Glomerular visceral epithelial cell (primary cell): ENCODE data around the gene TCEAL2.
"Not testable (repeated sequence)": the region's sequence is repeated elsewhere in the genome, so short reads cannot be mapped to it uniquely, and the experiment has no call there.

ENCODE experiments used
- DNase-seq: peaks from one replicate; pipeline ENCODE4 v3.0.0-alpha.2; 2016; ENCODE audit errors: extremely low spot score

Gene TCEAL2

DNA sequence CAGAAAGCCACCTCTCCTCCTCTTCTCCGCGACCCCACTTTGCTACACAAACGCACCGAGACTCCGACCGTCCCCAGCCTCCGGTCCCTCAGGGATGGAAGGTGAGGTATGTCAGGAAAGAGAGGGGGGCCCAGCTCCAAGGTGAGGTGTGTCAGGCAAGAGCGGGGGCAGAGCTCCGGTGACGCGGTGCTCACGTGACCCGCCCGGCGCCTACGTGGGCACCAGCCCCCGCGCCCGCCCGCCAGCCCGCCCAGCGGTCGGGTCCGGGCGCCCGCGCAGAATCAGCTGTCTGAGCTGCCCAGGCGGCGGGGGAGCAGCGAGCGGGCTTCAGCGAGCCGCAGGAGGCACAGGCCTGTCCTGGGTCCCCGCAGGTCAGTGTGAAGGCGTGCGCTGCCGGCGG is at the start of gene TCEAL2:
TCEAL2 (plus strand) TSS at position 244 of the 400 bp plus-strand sequence. CDS start 1,152 bp downstream, outside the sequence.
- DNase-seq, result not testable (repeated sequence)

DNA sequence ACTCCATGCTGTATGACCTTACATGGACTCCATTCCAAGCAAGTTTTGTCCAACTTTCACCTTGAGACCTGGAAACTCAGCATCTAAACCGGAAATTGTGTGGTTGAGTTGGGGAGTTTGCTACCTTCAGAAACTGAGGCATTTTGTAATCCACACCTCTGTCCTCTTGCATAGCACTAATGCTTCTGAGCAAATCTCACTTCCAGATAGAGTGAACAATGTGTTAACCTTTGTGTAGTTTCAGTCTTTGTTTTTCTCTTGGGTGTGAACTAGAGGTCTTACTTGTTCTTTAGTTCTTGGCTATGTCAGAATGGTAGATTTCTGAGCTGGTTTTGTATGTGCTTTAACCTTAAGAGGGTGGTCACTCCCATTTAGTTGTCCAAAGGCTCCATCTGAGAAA is 48.1 kb upstream of the TCEAL2 start:
- DNase-seq, result no peak

DNA sequence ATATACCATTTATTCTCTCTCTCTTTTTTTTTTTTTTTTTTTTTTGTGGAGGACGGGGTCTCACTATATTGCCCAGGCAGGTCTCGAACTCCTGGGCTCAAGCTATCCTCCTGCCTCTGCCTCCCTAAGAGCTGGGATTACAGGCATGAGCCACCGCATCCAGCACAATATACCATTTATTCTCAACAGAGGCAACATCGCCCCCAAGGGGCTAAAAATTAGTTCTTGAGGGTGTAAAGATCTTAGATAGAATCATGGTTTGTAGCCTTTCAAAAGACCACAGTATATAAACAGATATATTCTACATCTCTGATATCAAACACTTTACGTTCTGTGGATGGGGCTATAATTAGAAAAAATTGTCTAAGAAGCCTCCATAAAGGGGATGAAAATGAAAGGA is 39.8 kb upstream of the TCEAL2 start:
- DNase-seq, result no peak

DNA sequence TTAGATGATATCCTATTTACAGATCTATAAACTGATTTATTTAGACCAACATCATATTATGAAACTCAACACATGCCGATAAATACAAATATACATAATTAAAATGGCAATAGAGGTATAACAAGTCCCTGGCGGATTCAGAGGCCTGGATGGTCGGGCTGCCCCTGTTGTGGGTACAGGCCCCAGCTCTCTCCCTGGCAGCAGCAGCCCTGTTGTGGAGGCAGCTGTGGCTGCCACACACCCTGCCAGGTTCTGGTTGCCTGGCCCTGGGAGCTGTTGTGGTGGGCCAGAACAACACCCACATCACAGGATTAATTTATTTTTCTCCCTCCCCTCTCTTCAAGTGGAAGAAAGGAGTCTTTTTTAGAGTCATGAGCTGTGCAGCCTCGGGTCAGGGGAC is 12.1 kb upstream of the TCEAL2 start:
- DNase-seq, result no peak

DNA sequence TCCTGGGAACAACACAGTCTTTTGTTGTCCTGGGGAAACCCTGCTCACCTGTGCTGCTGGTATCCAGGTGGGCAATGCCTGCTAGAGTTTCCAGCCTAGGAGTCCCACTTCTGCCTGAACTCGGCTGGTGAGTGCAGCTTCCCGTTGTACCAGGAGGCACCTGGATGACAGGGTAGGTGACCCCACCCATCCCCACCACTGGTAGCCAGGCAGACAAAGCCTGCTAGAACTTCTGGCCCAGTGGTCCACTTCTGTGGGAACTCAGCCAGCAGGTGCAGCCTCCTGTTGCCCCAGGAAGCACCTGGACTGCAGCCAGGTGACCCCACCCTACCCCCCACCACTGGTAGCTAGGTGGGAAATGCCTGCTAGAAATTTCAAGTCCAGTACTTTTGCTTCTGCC is 9.7 kb upstream of the TCEAL2 start:
- no peak for DNase-seq

DNA sequence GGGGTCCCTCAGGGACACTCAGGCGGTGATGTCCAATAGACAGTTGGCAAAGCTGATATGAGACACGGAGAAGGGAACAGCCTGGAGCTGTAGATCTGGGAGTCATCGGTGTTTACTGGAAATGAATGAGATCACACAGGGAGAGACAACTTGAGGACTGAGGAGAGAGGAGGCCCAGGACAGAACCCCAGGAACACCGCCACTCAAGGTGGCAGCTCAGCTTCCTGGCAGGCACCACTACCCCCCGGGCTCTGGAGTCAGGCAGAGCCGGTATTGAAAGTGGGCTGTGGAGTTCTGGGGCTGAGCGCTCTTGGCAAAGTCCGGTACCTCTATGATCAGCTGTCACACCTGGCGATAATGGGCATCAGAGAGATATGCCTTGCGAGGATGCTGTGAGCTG is 465 bp upstream of the TCEAL2 start:
- DNase-seq, result not testable (repeated sequence)

DNA sequence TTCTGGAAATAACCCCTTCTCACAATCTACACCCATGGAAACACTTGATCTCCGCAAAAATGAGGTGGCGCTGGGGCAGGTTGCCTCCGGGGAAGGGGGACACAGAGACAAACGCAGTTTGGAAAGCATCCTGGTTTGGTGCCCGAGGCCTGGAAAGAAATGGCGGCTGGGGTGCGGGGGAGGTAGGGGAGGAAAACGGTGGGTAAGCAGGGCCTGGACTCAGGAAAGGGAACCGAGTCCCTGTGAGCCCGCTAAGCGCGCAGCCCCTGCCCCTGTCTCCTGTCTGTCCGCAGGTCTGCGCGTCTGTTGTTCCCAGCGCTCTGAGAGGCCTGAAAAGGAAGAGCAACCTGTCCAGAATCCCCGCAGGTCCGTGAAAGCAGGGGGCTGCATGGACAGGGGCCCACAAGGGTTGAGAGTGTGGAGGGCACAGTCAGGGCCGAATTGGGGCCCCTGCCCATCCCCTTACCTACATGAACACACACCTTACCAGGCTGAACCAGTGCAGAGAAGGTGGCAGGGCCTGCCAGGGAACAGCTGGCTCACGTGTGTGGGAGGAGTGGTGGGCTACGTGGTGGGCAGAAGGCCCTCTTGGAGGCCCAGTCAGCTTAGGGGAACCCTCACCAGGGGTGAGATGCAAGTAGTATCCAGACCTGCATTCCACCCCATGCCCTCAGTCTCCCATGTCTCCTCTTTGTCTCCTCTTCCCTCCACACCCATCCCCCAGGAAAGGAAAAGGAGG is 770 bp downstream of the TCEAL2 start:
- DNase-seq, result not testable (repeated sequence)

DNA sequence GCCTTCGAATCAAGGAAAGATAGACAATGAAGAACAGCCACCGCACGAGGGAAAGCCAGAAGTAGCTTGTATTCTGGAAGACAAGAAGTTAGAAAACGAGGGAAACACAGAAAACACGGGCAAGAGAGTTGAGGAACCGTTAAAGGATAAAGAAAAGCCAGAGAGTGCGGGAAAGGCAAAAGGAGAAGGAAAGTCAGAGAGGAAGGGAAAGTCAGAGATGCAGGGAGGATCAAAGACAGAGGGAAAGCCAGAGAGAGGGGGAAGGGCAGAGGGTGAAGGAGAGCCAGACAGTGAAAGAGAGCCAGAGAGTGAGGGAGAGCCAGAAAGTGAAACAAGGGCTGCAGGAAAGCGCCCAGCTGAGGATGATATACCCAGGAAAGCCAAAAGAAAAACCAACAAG is 1.4 kb downstream of the TCEAL2 start:
- DNase-seq, result no peak

DNA sequence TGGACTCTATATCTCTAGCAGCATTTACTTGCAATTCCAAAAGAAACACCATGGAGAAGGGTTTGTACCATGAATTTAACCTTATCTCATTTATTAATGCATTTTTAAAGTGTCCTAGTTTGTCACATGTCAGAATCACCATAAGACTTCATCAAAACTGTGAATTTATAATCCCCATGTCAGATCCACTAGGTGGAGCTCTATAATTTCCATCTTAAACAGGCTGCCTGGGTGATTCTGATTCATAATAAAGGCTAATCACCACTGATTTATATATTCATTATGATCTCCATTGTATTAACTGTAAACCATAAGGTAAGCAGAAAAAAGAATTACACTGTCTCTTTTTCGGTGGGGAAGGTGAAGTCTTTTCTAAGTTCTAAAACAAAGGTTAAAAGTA is 4.0 kb downstream of the TCEAL2 start:
- DNase-seq, result no peak

DNA sequence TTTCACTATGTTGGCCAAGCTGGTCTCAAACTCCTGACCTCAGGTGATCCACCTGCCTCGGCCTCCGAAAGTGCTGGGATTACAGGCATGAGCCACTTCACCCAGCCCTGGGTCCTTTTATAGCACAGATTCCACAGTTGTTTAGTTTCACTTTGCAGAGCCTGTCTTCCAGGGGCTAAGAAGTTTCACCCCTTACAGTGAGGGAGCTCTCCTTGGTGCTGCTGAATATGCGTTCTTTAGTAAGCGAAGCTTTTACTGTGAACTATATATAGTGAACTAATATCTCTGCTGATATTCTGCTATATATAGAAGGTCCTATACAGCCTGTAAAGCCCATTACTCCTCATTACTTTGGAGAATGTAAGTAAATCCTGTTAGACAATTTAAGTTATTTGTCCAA is 12.6 kb downstream of the TCEAL2 start:
- no peak for DNase-seq

DNA sequence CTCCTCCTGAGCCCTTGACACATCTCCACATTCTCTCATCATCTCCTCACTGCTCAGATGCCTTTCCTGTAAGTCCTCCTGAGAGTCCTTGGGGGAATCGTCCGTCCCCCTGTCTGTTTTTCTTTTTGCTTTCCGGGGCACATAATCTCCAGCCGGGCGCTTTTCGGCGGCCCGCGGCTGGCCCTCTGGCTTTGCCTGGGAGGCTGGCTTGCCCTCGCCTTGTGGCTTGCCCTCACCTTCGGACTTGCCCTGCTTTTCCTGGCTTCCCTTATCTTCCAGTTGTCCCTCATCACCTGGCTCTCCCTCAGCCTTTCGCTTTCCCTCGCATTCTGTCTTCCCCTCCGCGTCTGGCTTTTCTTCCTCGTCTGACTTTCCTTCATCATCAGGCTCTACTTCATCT is 15.4 kb downstream of the TCEAL2 start:
- DNase-seq, result not testable (repeated sequence)

DNA sequence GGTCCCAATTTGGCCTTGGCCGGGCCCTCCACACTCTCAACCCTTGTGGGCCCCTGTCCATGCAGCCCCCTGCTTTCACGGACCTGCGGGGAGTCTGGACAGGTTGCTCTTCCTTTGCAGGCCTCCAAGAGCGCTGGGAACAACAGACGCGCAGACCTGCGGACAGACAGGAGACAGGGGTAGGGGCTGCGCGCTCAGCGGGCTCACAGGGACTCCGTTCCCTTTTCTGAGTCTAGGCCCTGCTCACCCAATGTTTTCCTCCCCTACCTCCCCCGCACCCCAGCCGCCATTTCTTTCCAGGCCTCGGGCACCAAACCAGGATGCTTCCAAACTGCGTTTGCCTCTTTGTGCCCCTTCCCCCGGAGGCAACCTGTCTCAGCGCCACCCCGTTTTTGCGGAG is 16.2 kb downstream of the TCEAL2 start:
- not testable (repeated sequence) for DNase-seq

DNA sequence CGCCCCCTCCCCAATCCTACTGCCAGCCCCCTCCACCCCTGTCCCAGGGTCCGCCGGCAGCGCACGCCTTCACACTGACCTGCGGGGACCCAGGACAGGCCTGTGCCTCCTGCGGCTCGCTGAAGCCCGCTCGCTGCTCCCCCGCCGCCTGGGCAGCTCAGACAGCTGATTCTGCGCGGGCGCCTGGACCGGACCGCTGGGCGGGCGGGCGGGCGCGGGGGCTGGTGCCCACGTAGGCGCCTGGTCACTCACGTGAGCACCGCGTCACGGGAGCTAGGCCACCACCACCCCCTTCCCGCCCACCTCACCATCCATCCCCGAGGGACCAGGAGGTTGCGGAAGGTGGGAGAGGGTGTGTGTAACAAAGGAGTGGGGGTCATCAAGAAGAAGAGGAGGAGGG is 16.8 kb downstream of the TCEAL2 start, which contains the start of gene TCEAL6:
TCEAL6 (minus strand) TSS at position 208 of the 400 bp plus-strand sequence.
- DNase-seq, result not testable (repeated sequence)

DNA sequence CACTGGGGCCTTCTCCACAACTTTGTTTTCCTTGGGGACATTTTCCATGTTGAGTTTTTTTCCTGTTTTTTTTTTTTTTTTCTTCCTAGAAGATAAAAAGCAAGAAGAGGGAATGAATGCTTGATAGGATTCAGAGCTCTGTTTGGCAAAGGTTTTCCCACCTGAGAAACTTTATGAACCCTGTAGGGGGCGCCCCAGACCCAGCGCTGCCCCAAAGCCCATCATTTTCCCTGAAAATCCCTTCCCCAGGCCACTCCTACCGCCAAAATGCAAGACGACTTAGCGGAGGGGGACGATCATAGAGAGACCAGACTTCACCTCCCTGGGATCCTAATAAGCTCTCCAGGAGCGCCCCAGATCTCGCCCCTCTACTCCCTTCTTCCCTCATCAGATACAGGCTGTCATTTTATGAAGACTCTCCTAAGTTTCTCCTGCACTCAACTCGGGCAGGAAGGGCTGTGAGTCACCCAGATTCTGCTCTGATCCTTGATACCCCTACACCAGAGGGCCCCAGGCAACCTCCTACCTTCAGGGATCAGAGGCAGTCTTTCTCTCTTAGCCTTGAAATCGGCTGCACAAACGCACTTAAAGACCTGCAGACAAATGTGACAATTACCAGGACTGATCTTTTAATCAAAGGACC is 28.9 kb downstream of the TCEAL2 start:
- DNase-seq, result no peak

DNA sequence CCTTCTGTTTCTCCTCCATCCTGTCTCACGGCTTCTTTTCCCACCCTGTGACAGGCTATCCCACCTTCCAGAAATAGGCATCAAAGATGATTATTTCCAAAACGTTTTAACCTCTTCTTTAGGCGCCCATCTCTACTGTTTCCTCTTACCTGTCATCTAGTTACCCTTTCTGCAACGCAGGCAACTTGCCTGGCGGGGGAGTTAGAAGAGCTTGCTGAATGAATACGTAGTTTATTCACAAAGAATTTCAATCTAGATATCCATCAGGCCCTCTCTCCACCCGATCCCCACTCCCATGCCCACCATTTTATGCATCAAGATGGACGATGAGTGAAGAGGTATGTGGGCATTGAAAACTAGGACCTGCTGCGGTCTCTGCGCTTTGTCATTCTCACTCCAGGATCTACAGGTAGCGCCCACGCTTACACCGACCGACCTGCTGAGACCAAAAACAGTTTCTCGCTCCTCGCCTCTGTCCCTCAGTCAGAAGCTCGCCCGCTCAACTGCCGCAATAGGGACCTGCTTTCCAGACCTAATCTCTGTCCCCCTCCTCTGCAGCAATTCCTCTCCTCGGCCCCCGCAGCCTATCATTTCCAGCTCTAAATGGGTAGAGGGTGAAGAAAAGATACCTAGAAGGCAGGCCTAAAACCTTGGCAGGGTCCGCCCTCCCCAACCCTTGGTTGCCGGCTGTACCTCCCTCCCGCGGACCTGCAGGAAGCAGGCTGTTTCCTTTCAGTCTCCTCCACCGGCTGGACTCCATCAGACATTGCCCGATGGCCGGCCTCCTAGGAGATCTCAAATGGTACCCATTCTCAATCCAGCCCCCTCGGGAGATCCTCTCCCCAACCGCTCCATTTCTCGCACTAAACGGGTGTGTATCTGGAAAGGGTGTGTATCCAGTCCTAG is 29.7 kb downstream of the TCEAL2 start:
- no peak for DNase-seq

DNA sequence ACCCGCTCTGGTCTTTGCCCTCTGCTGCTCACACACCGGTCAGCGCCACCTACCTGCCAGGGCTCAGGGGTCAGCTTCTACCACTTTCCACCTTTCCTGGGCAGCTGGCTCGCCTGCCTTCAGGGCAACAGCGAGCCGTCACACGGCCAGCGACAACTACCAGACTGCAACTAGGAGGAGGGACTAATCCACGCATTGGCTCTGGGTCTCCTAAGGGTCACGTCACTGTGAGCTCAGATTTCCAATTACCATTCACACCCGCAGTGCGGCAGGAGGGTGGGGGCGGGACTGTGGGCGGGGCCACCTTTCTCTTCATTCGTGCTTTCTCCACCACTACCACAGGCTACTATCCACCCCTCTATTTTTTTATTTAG is 30.3 kb downstream of the TCEAL2 start, which contains the start of gene BEX5:
BEX5 (minus strand) TSS at position 172 of the 374 bp plus-strand sequence. CDS start 1,712 bp downstream, outside the sequence.
- DNase-seq, result no peak
